Measurements from ENCODE around the gene ETV1. TPM values are rescaled to one million over a fixed set of nuclear protein-coding genes. Genes with fewer than 3 reads are reported as not detected.

Gene ETV1
- total RNA-seq, 2 experiments from 2014 or later, result 0.32 to 0.37 TPM

DNA sequence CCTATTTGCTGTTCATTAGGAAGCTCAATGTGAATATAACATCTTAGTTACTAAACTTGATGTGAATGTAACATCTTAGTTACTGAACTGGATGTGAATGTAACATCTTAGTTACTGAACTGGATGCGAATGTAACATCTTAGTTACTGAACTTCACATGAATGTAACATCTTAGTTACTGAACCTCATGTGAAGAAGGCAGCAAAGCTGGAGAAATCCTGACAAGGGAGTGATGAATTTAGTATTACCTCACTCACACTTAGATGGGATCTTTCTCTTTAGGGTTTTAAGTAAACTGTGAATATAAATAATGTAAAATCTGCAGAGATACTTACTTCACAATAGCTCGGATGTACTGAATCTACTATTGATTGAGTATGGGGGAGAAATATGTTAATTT is 73.6 kb downstream of the ETV1 start:
- POLR2A ChIA-PET, result no interaction called here

DNA sequence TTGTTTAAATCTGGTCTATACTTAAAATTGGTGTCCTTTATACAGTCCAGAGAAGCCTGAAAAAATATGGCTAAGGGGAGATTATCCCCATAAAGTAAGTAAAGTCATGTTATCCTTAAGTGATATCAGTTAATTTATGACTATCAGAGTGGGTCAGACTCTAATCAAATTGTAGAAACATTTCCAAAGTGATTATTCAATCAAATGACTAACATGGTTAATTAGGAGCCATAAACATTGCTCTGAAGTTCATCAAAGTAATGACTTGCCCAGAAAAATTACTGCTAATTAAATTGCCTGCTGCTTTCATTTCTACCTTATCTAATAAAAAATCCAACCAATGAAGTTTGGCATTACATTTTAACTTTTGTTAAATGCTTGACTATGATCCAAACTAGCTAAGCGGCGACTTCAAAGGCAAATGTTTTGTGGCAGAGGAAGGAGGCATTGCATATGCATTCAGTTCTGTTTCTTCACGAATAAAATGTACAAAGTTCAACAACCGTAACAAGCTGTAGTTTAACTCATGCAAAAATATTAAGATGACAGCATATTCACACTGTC is 76.7 kb downstream of the ETV1 start:
- POLR2A ChIA-PET, result no interaction called here
- no peak for ATAC-seq
- Mint-ChIP-seq H3K9me3 (ENCODE audit: low read depth) (no peaks in the 10 kb centered on the region), H3K27me3 (no peaks in the 10 kb centered on the region), H3K4me3 (no peak overlapping the region), H3K4me1 (peaks cover 13% of the 10 kb centered on the region), H3K36me3 (ENCODE audit: low read depth) (no peaks in the 10 kb centered on the region), H3K27ac (no peak overlapping the region)
- CTCF ChIA-PET, result no interaction called here
- no peak for DNase-seq
- intact Hi-C loops (cut with DNase I, micrococcal nuclease), result no loop called here

More for the DNA sequence above, 73.6 kb downstream of the ETV1 start:
- H3K4me3 Mint-ChIP-seq, result no peak overlapping the region
- H3K27ac Mint-ChIP-seq, result no peak overlapping the region
- intact Hi-C loops (cut with DNase I, micrococcal nuclease), result no loop called here
- no peaks in the 10 kb centered on the region for H3K27me3 Mint-ChIP-seq
- no peak for DNase-seq
- H3K36me3 Mint-ChIP-seq (ENCODE audit: low read depth), result no peaks in the 10 kb centered on the region
- CTCF ChIA-PET, result no interaction called here
- no peaks in the 10 kb centered on the region for H3K9me3 Mint-ChIP-seq (ENCODE audit: low read depth)
- peaks cover 4% of the 10 kb centered on the region for H3K4me1 Mint-ChIP-seq
- no peak for ATAC-seq

DNA sequence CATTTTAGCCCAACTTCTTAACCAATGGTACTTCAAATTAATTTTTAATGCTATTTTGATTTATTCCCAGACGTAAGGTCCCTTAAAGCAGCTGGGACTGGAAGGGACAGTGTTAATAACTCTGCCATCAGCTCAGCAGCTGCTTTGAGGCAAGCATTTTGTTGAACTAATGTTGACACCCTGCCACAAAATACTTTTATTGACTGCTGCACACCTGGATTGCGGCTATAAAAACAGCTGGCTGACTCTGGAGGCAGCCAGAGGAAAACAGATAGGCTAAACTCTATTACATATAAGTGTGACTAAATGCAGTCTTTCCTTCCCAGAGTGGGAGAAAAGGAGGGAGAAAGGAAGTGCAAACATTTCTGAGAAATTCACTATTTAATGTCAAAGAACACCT is 77.6 kb downstream of the ETV1 start:
- Mint-ChIP-seq H3K4me1 (peaks cover 13% of the 10 kb centered on the region), H3K27ac (no peak overlapping the region), H3K27me3 (no peaks in the 10 kb centered on the region), H3K4me3 (no peak overlapping the region), H3K36me3 (ENCODE audit: low read depth) (no peaks in the 10 kb centered on the region), H3K9me3 (ENCODE audit: low read depth) (no peaks in the 10 kb centered on the region)
- ATAC-seq, result no peak
- CTCF ChIA-PET, result no interaction called here
- no peak for DNase-seq
- intact Hi-C loops (cut with DNase I, micrococcal nuclease), result no loop called here
- POLR2A ChIA-PET, result no interaction called here

- ChIA-PET CTCF (no interaction called here), POLR2A (no interaction called here)
- Mint-ChIP-seq H3K4me3 (no peak overlapping the region), H3K27ac (no peak overlapping the region), H3K4me1 (peaks cover 13% of the 10 kb centered on the region), H3K27me3 (no peaks in the 10 kb centered on the region), H3K36me3 (ENCODE audit: low read depth) (no peaks in the 10 kb centered on the region), H3K9me3 (ENCODE audit: low read depth) (no peaks in the 10 kb centered on the region)
- ATAC-seq, result peak; percentile 26
- intact Hi-C loops (cut with DNase I, micrococcal nuclease), result no loop called here
- DNase-seq, result no peak
Measured at GRCh38 chr7:13910805-13911551, 78.5 kb downstream of the ETV1 start.

GRCh38 chr7:13908667-13909397 is 80.6 kb downstream of the ETV1 start:
- ATAC-seq (no peak), DNase-seq (no peak)
- Mint-ChIP-seq H3K4me3 (no peak overlapping the region), H3K9me3 (ENCODE audit: low read depth) (no peaks in the 10 kb centered on the region), H3K36me3 (ENCODE audit: low read depth) (no peaks in the 10 kb centered on the region), H3K4me1 (peaks cover 13% of the 10 kb centered on the region), H3K27me3 (no peaks in the 10 kb centered on the region), H3K27ac (no peak overlapping the region)
- ChIA-PET POLR2A (no interaction called here), CTCF (no interaction called here)
- intact Hi-C loops (cut with DNase I, micrococcal nuclease), result no loop called here

GRCh38 chr7:13907831-13908230 is 81.6 kb downstream of the ETV1 start:
- intact Hi-C loops (cut with DNase I, micrococcal nuclease), result no loop called here
- peaks cover 13% of the 10 kb centered on the region for H3K4me1 Mint-ChIP-seq
- no peaks in the 10 kb centered on the region for H3K9me3 Mint-ChIP-seq (ENCODE audit: low read depth)
- H3K4me3 Mint-ChIP-seq, result no peak overlapping the region
- ChIA-PET CTCF (no interaction called here), POLR2A (no interaction called here)
- no peak overlapping the region for H3K27ac Mint-ChIP-seq
- H3K36me3 Mint-ChIP-seq (ENCODE audit: low read depth), result no peaks in the 10 kb centered on the region
- no peak for DNase-seq
- no peak for ATAC-seq
- H3K27me3 Mint-ChIP-seq, result no peaks in the 10 kb centered on the region

GRCh38 chr7:13904689-13905088 is 84.8 kb downstream of the ETV1 start:
- ATAC-seq (no peak), DNase-seq (no peak)
- H3K36me3 Mint-ChIP-seq (ENCODE audit: low read depth), result no peaks in the 10 kb centered on the region
- H3K4me1 Mint-ChIP-seq, result peaks cover 10% of the 10 kb centered on the region
- ChIA-PET CTCF (no interaction called here), POLR2A (no interaction called here)
- intact Hi-C loops (cut with DNase I, micrococcal nuclease), result no loop called here
- H3K27me3 Mint-ChIP-seq, result no peaks in the 10 kb centered on the region
- H3K27ac Mint-ChIP-seq, result no peak overlapping the region
- H3K4me3 Mint-ChIP-seq, result no peak overlapping the region
- no peaks in the 10 kb centered on the region for H3K9me3 Mint-ChIP-seq (ENCODE audit: low read depth)

GRCh38 chr7:13904007-13904406 is 85.5 kb downstream of the ETV1 start:
- ChIA-PET CTCF (no interaction called here), POLR2A (no interaction called here)
- Mint-ChIP-seq H3K27me3 (no peaks in the 10 kb centered on the region), H3K4me3 (no peak overlapping the region), H3K27ac (no peak overlapping the region), H3K9me3 (ENCODE audit: low read depth) (no peaks in the 10 kb centered on the region), H3K4me1 (peaks cover 6% of the 10 kb centered on the region), H3K36me3 (ENCODE audit: low read depth) (no peaks in the 10 kb centered on the region)
- intact Hi-C loops (cut with DNase I, micrococcal nuclease), result no loop called here
- DNase-seq, result no peak
- ATAC-seq, result no peak

GRCh38 chr7:13901577-13901976 is 87.9 kb downstream of the ETV1 start:
- ChIA-PET CTCF (no interaction called here), POLR2A (no interaction called here)
- Mint-ChIP-seq H3K4me3 (no peak overlapping the region), H3K36me3 (ENCODE audit: low read depth) (no peaks in the 10 kb centered on the region), H3K9me3 (ENCODE audit: low read depth) (no peaks in the 10 kb centered on the region), H3K27me3 (no peaks in the 10 kb centered on the region), H3K4me1 (no peaks in the 10 kb centered on the region), H3K27ac (no peak overlapping the region)
- DNase-seq (no peak), ATAC-seq (no peak)
- intact Hi-C loops (cut with DNase I, micrococcal nuclease), result no loop called here

- Mint-ChIP-seq H3K27me3 (no peaks in the 10 kb centered on the region), H3K36me3 (ENCODE audit: low read depth) (no peaks in the 10 kb centered on the region), H3K4me1 (no peaks in the 10 kb centered on the region), H3K27ac (no peak overlapping the region), H3K9me3 (ENCODE audit: low read depth) (no peaks in the 10 kb centered on the region), H3K4me3 (no peak overlapping the region)
- POLR2A ChIA-PET, result no interaction called here
- intact Hi-C loops (cut with DNase I, micrococcal nuclease), result no loop called here
- no peak for DNase-seq
- CTCF ChIA-PET, result no interaction called here
- no peak for ATAC-seq
Measured at GRCh38 chr7:13898957-13899670, 90.4 kb downstream of the ETV1 start.

- Mint-ChIP-seq H3K27ac (no peak overlapping the region), H3K4me1 (no peaks in the 10 kb centered on the region), H3K27me3 (no peaks in the 10 kb centered on the region), H3K9me3 (ENCODE audit: low read depth) (no peaks in the 10 kb centered on the region), H3K4me3 (no peak overlapping the region), H3K36me3 (ENCODE audit: low read depth) (no peaks in the 10 kb centered on the region)
- POLR2A ChIA-PET, result no interaction called here
- DNase-seq (no peak), ATAC-seq (no peak)
- intact Hi-C loops (cut with DNase I, micrococcal nuclease), result no loop called here
- CTCF ChIA-PET, result no interaction called here
Measured at GRCh38 chr7:13897819-13898218, 91.6 kb downstream of the ETV1 start.

DNA sequence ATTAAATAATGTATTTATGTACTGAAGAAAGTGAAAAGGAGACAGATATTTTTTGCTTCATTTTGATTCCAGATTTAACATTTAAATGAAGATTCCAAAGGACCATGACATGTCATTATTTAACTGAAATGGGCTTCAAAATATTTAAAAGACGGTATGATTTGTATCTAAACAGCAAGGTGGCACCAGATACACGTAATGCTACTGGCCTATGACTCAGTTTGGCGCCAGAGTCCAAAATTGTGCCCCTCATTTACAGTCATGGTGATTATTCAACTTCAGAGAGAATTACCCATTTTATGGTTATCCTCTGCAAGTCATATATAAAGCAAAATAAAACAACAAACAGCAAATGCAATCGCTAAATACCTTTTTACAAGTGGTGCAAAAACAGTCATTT is 94.5 kb downstream of the ETV1 start:
- H3K4me1 Mint-ChIP-seq, result no peaks in the 10 kb centered on the region
- CTCF ChIA-PET, result no interaction called here
- H3K4me3 Mint-ChIP-seq, result no peak overlapping the region
- no peaks in the 10 kb centered on the region for H3K36me3 Mint-ChIP-seq (ENCODE audit: low read depth)
- H3K27me3 Mint-ChIP-seq, result no peaks in the 10 kb centered on the region
- ATAC-seq (no peak), DNase-seq (no peak)
- H3K27ac Mint-ChIP-seq, result no peak overlapping the region
- no peaks in the 10 kb centered on the region for H3K9me3 Mint-ChIP-seq (ENCODE audit: low read depth)
- POLR2A ChIA-PET, result no interaction called here
- intact Hi-C loops (cut with DNase I, micrococcal nuclease), result no loop called here
